ENCODE results near the gene GANC. TPM values are rescaled to one million over a fixed set of nuclear protein-coding genes. Genes with fewer than 3 reads are reported as not detected.

Gene GANC
- total RNA-seq, 1 donor from 2014 or later: 39.7 TPM

- Mint-ChIP-seq H3K4me3 (no peak within 1 kb of the TSS), H3K4me1 (no peaks in the 10 kb centered on the region), H3K9me3 (no peaks in the 10 kb centered on the region), H3K27me3 (ENCODE audit: low read depth) (no peaks in the 10 kb centered on the region), H3K27ac (no peak within 1 kb of the TSS), H3K36me3 (peaks cover 4% of the 10 kb centered on the region)
- no peak for TF ChIP-seq CTCF (IDR thresholded peaks at IDR 0.05; ENCODE audit: unreplicated experiment)
- DNase-seq (ENCODE audit: low spot score in 2 of 2, unreplicated experiment in 2 of 2): no peak
These were observed 86.2 kb downstream of the GANC start, which contains the start of gene CAPN3 for GRCh38 chr15:42359249-42359648. TSS of gene CAPN3 (plus strand) at chr15:42359501. CDS start at chr15:42359806, 305 bp downstream.

DNA sequence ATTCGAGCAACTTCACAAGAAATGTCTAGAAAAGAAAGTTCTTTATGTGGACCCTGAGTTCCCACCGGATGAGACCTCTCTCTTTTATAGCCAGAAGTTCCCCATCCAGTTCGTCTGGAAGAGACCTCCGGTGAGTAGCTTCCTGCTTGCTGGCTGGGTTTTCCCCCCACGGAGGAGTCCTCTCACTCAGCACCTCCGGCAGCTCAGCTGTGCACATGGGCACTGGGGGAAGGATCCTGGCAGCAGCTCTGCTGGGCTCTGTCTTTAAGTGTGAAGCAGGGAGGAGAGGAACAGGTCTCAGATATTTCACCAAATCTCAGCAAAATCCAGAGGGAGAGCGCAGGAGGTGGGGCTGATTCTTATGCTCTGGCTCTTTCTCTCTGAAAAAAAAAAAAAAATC lies 87.0 kb downstream of the GANC start:
- no peak for TF ChIP-seq CTCF (IDR thresholded peaks at IDR 0.05; ENCODE audit: unreplicated experiment)
- H3K4me1 Mint-ChIP-seq: no peaks in the 10 kb centered on the region

GRCh38 chr15:42360535-42361112 lies 87.6 kb downstream of the GANC start:
- TF ChIP-seq CTCF (IDR thresholded peaks at IDR 0.05; ENCODE audit: unreplicated experiment): no peak
- Mint-ChIP-seq H3K36me3 (peaks cover 2% of the 10 kb centered on the region), H3K9me3 (no peaks in the 10 kb centered on the region), H3K27me3 (ENCODE audit: low read depth) (no peaks in the 10 kb centered on the region), H3K4me1 (no peaks in the 10 kb centered on the region), H3K27ac (no peak overlapping the region), H3K4me3 (no peak overlapping the region)
- no peak for DNase-seq (ENCODE audit: low spot score in 2 of 2, unreplicated experiment in 2 of 2)

More for the DNA sequence above, 87.0 kb downstream of the GANC start:
- DNase-seq (ENCODE audit: low spot score in 2 of 2, unreplicated experiment in 2 of 2): no peak
- Mint-ChIP-seq H3K4me3 (no peak overlapping the region), H3K36me3 (peaks cover 2% of the 10 kb centered on the region), H3K27me3 (ENCODE audit: low read depth) (no peaks in the 10 kb centered on the region), H3K9me3 (no peaks in the 10 kb centered on the region), H3K27ac (no peak overlapping the region)

DNA sequence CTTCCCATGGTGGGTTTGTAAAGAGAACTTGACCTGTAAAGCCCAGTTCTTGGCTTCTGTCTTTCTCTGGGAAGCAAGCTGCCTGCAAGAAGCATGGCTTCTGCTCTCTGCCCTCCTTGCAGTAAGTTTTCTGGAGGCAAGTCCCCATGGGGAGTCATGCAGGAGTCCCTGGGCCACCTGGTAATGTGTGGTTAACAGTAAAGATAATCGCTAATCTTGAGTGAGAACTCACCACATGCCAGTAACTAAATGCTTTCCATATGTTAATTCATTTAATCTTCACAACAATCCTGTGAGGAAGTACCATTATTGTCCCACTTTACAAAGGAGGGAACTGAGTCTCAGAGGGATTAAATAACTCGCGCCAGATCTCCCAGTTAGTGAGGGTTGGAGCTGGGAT lies 90.5 kb downstream of the GANC start:
- Mint-ChIP-seq H3K27me3 (ENCODE audit: low read depth) (no peaks in the 10 kb centered on the region), H3K9me3 (no peaks in the 10 kb centered on the region), H3K36me3 (no peaks in the 10 kb centered on the region), H3K4me1 (no peaks in the 10 kb centered on the region), H3K27ac (no peak overlapping the region), H3K4me3 (no peak overlapping the region)
- no peak for TF ChIP-seq CTCF (IDR thresholded peaks at IDR 0.05; ENCODE audit: unreplicated experiment)
- DNase-seq (ENCODE audit: low spot score in 2 of 2, unreplicated experiment in 2 of 2): no peak

GRCh38 chr15:42363942-42364341 lies 90.9 kb downstream of the GANC start:
- Mint-ChIP-seq H3K27me3 (ENCODE audit: low read depth) (no peaks in the 10 kb centered on the region), H3K36me3 (no peaks in the 10 kb centered on the region), H3K27ac (no peak overlapping the region), H3K4me1 (no peaks in the 10 kb centered on the region), H3K4me3 (no peak overlapping the region), H3K9me3 (peaks cover 4% of the 10 kb centered on the region)
- DNase-seq (ENCODE audit: low spot score in 2 of 2, unreplicated experiment in 2 of 2): no peak
- TF ChIP-seq CTCF (IDR thresholded peaks at IDR 0.05; ENCODE audit: unreplicated experiment): no peak

- H3K4me1 Mint-ChIP-seq: no peaks in the 10 kb centered on the region
- TF ChIP-seq CTCF (IDR thresholded peaks at IDR 0.05; ENCODE audit: unreplicated experiment): no peak
- H3K4me3 Mint-ChIP-seq: no peak overlapping the region
- no peak for DNase-seq (ENCODE audit: low spot score in 2 of 2, unreplicated experiment in 2 of 2)
- no peaks in the 10 kb centered on the region for H3K27me3 Mint-ChIP-seq (ENCODE audit: low read depth)
- H3K9me3 Mint-ChIP-seq: peaks cover 7% of the 10 kb centered on the region
- H3K27ac Mint-ChIP-seq: no peak overlapping the region
- no peaks in the 10 kb centered on the region for H3K36me3 Mint-ChIP-seq
These were observed 91.5 kb downstream of the GANC start for GRCh38 chr15:42364529-42364928.

Measured in mesothelial cell of epicardium (in vitro differentiated cells).